IPS-NIHi7 (cell line): ENCODE data around the gene TRIM46.
A peak's percentile ranks its signal among the peaks of the same experiment; 100 is the strongest.
"Not testable (repeated sequence)": the region's sequence is repeated elsewhere in the genome, so short reads cannot be mapped to it uniquely, and the experiment has no call there.

Source experiments
- DNase-seq: peaks from one replicate; pipeline ENCODE4 v3.0.0; 2012; ENCODE audit warnings: mixed read lengths; ENCODE audit errors: extremely low spot score

The TRIM46 gene

DNA sequence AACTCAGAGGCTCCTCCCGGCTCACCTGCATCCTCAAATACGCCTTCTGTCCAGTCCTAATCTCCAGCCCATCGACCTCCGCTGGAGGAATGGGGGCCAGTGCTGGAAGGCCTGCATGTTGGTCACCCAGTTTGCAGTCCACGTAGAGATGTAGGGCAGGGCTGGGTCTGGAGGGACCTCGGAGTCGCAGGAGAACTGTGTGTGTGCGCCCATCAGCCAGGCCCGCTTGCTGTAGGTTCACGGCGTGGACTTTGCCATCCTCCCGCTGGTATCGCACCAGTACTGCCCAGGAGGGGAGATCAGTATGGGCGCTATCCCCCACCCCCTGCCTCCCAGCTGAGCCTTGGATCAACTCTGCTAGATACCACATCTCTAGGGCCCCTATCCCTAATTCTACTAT is 31.4 kb downstream of the TRIM46 start:
- no peak for DNase-seq

DNA sequence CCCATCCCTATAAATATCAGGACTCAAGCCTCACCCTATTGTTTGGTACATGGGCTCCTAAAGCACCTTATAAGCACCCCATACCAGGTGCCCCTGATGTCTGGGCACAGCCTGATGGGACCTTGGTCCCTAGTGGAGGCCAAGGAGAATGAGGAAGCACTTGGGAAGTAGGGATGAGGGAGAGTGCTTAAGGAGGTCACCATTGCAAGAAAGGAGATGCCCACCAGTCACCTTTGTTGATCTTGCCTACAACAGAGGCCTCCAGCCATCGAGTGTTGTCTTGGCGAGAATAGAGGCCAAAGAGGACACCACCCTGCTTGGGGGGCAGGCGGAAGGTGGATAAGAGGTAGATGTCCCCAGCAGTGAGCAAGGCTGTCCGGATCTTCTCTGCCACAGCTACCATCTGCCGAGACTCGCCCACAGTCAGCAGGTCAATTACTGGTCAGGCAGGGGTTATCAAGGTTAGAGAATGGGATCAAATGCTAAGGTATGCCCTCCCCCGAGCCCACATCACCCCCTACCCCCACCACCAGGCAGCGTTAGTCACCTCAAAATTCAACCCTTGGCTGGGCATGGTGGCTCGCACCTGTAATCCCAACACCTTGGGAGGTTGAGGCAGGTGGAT is 32.4 kb downstream of the TRIM46 start:
- DNase-seq: no peak

DNA sequence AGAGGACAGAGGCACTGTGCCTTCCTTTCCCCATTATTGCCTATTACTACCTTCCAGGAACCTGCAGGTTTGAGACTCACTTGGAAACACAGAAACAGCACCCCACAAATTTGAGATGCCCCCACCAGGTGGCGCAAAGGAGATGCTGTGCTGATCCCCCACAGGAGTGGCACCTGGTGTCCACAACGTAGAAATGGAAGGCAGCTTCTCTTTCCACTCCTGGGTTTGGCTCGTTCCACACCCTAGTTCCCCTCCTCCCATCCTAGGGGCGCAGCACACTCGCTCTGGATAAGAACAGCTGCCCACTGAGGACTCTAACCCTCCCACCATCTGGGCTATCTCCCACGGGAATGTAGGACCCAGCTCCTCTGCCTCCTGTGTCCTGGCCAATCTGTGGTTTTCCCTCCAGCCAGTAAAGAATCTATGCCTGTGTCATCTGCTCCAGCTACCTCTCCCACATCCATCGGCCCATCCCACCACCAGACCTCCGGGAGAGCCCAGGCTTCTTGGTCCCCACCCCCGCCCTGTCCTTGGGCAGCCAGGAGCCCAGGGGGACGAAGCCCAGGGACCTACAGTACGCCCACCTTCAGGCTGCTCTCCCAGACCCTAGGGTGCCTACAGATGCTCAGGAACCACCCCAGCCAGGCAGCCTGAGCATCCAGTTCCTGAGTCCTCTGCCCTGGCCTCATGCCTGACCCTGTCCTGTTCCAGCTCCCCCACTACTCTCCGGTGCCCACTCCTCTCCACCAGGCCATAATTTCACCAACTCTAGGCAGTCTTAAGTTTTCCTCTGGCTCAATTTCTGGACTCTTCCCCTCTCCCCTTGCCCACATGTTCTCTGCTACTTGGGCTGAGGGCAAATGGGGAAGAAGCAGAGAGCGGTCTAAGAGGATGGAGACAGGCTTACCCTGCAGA is 33.5 kb downstream of the TRIM46 start:
- peak; percentile 68 for DNase-seq

DNA sequence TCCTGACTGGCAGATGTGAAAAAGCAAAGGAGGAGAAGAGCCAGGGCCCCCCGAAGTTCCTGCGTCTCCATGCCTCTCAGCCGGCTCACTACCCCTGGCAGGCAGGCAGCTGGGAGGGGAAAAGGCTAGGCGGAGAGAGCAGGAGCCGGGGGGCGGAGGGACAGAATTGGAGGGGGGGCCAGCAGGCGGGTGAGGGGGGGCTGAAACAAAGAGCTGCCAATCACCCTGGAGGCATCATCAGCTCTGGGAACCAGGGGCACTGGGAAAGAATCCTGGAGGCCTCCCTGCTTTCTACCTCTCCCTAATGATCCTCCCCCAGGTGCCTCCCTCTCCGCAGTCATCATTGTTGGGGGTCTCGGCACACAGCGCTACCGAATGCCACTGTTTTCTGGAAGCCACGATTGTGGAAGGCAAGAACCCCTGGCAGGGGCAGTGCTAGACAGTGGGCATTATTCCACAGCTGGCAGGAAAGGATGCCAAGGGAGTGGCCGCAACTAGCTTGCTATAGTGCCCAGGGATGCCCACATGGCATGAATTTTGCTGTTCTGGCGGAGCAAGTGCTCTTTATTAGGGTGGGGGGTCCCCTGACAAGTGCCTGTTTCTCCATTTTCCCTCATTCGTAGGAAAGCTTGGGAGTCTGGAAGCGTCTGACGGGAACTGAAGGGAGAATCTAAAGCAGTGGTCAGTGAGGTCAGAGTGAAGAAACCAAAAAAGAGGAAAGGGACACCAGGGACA is 34.3 kb downstream of the TRIM46 start, which contains the start of gene THBS3:
TSS of gene THBS3 (minus strand) at position 92 of the 735 bp plus-strand sequence. CDS start at position 71, 21 bp downstream.
- no peak for DNase-seq

DNA sequence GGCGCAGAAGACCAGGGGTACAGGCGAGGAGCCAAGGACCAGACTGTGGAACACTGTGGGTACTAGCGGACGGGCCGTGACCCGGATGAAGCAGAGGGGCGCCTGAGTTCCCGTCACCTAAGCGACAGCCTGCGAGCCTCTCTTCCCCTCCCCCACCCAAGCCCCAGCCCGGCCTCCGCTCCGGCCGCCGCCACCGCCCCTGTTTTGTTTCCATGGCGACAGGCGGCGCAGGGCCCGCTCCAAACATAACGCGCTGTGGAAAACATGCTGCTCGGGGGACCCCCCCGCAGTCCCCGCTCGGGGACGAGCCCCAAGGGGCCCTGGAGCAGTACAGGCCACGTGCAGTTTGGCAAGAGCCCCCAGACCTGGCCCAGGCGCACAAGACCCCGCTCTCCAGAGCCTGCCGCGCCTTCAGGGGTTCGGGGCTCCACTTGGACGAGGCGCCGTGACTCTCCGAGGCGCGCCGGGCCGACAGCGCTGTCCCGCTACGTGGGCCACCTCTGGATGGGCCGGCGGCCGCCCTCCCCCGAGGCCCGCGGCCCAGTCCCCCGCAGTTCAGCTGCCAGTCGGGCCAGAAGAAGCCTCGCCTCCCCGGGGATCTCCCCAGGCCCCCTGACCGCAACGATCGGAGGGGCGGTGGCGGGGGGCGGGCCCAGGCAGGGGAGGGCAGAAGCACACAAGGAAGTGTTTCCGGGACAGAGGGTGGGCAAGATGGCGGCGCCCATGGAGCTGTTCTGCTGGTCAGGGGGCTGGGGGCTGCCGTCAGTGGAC is 35.1 kb downstream of the TRIM46 start, which contains the start of gene MTX1:
TSS of gene MTX1 (plus strand) at position 155 of the 771 bp plus-strand sequence. CDS start at position 265, 110 bp downstream.
- DNase-seq: peak; percentile 86

DNA sequence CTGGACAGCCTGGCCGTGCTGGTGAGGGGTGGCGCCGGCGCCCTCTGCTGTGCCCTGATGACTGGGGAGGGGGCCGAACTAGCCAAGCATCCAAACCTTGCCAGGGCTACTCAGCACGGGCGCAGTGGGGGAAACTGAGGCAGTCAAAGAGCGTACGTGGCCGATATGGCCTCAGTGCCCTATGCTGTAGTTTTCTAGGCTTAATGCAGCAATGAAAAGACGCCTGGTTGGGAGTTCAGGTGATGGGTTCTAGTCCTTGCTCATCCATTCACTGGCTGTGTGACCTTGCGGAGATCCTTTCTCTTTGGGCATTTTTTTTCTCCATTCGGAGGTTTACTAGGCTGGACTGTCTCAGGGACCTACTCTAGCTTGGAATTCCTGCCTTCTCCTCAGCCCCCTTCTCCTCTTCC is 35.7 kb downstream of the TRIM46 start:
- no peak for DNase-seq

DNA sequence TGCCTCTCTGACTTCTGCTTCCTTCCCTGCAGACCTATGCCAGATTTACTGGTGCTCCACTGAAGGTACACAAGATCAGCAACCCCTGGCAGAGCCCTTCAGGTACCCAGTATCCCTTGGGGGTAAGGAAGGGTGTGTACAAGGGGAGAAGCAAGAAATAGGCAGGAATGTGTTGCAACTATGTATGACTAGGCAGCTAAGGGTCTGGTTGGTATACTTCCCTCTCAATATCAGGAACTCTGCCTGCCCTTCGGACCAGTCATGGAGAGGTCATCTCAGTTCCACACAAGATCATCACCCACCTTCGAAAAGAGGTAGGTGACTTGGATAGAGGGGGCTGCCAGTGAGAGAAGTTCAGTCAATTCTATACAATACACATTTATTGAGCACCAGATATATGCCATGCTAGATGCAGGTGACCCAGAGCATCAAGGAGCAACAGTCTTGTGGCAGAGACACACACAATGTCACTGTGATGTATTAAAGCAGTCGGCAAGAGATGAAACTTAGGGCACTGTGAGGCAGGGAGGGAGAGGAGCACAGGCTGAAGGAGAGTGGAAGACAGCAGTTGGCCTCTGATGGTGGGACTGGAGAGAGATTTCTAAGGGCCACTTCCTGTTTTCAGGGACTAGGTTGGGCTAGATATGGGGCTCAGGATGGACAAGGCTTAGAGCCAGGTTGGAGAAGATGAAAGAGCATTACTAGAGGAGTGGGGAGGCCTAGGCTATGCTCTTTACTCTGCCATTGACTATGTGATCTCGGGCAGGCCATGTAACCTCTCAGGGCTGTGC is 36.9 kb downstream of the TRIM46 start:
- DNase-seq: no peak

DNA sequence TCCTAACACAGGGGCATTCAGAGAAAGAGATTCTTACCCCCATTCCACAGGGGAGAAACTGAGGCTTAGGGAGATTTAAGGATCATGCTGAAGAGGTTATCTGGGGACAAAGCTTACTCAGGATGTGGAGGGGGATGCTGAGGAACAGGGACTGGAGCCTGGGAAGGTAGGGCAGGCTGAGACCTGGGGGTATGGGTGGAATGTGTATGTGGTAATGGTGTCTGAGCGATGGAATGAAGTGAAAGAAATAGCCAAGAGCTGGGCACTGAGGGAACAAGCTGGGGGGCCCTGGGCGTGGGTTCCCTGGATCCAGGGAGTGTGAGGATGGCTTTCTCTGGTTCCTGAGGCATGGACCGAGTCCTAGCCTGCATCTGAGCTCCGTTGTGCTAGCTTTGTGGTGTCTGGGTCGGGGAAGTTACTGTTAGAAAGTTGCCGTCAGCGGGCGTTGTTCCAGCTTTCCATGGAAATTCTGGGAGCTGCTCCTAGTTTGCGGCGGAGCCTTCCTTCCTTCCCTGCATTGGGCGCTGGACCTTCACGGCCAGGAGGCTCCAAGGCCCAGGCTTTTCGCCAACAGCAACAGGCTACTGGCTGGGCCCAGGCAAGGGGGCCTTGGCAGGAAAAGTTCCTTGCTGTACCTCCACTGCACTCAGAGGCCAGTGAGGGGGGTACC is 37.9 kb downstream of the TRIM46 start:
- DNase-seq: not testable (repeated sequence)

DNA sequence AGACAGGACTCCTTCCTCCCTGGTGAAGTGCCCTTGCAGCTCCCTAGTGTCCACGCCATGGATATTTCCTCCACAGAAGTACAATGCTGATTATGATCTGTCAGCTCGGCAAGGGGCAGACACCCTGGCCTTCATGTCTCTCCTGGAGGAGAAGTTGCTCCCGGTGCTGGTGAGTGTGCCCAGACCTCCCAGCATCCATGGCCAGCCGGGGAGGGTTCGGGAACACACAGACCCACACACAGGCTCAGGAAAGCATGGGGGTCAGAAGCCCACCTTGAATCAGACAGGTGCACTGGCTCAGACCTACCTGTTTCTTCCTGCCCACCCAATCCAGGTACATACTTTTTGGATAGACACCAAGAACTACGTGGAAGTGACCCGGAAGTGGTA is 38.4 kb downstream of the TRIM46 start:
- DNase-seq: not testable (repeated sequence)

DNA sequence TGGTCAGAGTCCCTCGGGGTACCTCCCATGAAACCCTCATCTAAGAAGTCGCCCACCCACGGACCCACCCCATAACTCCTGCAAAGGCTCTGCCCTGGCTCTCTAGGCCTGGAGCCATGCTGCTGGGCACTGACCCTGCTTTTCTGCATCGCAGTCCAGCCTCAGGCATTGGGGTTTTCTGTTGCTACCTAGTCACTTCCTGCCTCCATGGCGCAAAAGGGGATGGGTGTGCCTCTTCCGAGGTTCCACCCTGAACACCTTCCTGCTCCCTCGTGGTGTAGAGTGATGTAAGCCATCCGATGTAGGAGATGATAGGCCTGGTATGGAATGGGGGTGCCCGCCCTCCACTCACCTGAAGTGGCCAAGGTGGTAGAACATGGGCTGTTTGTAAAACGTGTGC is 41.1 kb downstream of the TRIM46 start:
- DNase-seq: not testable (repeated sequence)

DNA sequence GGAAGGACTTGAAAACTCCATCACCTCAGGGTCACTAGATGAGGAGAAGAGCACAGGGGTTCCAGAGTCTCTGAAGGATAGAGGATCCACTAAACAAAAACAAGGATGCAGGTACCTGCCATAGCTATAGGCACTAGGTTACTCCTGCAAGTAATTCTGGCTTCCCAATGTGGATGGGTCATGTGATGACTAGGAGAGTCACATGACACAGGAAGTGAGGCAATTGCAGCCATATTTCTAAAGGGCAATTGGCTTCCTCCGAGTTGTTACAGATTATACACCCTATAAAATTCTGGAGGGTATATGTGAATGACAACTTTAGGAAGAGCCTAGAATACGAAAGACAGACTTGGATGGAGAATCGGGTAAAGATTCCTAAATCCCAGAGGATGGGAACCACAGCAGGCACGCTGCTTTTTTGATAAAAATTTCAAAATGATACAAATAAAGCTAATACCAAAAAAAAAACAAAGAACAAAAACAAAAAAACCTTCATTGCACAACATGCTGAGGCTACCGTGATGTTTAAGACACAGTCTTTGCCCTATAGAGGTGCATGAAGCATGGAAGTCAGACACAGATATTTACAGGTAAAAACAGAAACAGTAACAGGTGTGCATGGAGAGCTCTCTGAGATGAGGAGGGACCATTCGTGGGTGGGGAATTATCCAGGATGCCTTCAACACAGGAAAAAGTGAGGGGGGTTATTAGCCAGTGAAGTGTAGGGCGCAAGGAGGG is 45.4 kb downstream of the TRIM46 start:
- peak; percentile 63 for DNase-seq

DNA sequence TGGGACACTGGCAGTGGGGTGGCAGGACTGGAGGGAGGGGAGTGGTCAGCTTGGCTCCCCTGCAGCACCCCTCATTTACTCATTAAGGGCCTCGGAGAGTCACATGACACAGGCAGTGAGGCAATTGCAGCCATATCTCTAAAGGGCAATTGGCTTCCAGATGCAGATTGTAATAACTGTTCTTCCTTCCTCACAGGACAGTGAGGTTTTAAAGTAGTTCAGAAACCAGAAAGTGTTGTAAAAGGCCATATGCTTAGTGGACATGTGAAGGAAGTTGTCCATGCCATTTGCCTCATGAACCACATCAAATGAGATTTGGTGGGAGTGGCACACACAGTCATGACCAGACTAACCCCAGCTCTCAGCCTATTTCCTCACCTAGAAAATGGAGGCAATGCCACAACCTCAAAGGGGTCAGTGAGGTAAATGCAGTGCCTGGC is 46.0 kb downstream of the TRIM46 start:
- peak; percentile 55 for DNase-seq

DNA sequence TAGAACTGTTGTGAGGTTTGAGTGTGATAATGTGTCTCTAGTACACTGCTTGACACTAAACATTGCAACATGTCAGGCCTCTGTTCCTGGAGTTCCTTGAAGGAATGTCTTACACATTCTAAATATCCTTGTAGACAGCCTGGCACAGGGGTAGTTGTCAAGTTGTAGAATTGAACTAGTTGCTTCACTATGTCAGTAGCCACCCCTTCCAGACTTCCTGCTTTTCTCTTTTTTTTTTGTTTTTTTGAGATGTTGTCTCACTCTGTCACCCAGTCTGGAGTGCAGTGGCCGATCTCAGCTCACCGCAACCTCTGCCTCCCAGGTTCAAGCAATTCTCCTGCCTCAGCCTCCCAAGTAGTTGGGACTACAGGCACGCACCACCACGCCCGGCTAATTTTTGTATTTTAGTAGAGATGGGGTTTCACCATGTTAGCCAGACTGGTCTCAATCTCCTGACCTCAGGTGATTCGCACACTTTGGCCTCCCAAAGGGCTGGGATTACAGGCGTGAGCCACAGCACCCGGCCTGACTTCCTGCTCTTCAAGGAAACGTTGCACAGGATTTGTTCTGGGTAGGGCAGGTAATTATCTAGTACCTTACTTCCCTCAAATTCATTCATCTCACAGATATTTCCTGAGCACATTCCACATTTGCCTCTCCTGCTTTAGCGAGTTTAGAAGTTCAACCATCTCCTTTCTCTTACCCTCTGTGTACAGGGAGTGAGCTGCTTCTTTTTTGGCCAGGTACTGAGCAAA is 46.7 kb downstream of the TRIM46 start:
- not testable (repeated sequence) for DNase-seq

DNA sequence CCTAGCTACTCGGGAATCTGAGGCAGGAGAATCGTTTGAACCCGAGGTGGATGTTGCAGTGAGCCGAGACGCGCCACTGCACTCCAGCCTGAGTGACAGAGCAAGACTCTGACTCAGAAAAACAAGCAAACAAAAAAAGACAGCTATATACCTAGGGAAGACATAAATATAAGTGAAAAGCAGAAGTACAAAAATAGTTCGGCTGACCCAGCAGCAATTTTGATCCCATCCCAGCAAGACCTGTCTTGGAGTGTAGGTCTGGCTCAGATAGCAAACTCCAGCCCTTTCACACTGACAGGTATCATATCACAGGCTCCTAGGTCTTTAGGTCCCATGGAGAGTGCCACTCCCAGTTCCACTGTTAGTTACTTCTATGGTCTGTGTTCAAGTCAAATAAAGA is 49.4 kb downstream of the TRIM46 start:
- no peak for DNase-seq

DNA sequence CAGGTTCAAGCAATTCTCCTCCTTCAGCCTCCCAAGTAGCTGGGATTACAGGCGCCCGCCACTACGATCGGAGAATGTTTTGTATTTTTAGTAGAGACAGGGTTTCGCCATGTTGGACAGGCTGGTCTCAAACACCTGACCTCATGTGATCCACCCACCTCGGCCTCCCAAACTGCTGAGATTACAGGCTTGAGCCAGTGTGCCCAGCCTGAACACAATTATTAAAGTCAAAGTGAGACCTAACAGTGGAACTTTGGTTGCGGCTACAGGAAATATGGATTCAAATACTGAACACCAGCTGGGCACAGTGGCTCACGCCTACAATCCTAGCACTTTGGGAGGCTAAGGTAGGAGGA is 51.7 kb downstream of the TRIM46 start:
- DNase-seq: not testable (repeated sequence)

DNA sequence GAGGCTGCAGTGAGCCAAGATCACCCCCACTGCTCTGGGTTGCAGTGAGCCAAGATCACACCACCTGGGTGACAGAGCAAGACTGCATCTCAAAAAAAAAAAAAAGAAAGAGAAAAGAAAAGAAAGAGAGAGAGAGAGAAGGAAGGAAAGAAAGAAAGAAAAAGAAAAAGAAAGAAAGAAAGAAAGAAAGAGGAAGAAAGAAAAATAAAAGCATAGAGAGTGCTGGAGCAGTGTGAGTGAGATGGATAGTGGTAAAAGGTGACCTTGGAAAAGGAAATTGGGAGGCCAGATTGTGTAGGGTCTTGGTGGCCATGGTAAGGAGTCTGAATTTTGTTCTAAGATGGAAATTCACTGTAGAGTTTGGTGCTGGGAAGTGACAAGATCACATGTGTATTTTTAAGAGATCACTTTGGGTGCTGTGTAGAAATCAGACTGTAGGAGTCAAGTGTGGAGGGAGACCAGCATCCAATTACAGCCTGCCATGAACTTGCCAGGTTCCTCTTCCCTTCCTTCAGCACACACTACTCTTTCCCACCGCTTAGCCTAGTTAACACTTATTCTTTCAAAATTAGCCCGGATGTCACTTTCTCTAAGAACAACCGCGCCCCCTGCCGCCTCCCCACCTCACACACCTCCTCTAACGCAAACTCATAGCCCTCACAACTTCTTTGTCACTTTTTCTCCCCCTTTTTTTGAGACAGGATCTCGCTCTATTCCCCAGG is 52.7 kb downstream of the TRIM46 start:
- DNase-seq: peak; percentile 71

DNA sequence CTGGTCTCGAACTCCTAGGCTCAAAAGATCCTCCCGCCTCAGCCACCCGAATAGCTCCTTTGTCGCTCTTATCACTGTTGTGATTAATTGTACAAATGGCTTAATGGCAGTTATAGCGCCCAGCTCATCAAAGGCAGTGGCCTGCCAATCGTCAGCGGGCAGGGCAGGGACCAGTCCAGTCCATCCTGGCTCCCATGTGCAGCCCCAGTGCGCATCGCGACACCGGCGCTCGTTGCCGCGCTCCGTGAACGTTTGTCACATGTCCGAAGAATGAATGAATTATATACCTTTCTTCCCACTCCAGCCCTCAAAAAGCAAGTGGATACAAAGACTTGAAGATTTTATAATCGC is 53.2 kb downstream of the TRIM46 start:
- DNase-seq: peak; percentile 39
